IPS-15b (cell line): ENCODE measurements around the gene PSEN2.
"Not testable (repeated sequence)": the region's sequence is repeated elsewhere in the genome, so short reads cannot be mapped to it uniquely, and the experiment has no call there.

Experiments
- H3K27me3 ChIP-seq: one replicate; pipeline ENCODE4 v1.6.1; 2013; ENCODE audit warnings: low read length; ENCODE audit not compliant: control insufficient read depth, insufficient read depth
- H3K36me3 ChIP-seq: one replicate; pipeline ENCODE4 v1.6.1; 2013; ENCODE audit warnings: low read length; ENCODE audit not compliant: control insufficient read depth, insufficient read depth
- H3K4me1 ChIP-seq: one replicate; pipeline ENCODE4 v1.6.1; 2013; ENCODE audit warnings: mild to moderate bottlenecking, low read length; ENCODE audit not compliant: control insufficient read depth, insufficient read depth
- H3K4me3 ChIP-seq: one replicate; pipeline ENCODE4 v1.5.1; 2013; ENCODE audit warnings: low read depth, low read length
- H3K9ac ChIP-seq: one replicate; pipeline ENCODE4 v1.6.1; 2013; ENCODE audit warnings: low read depth, mild to moderate bottlenecking, low read length
- H3K9me3 ChIP-seq: one replicate; pipeline ENCODE4 v1.6.1; 2013; ENCODE audit warnings: mild to moderate bottlenecking, low read length; ENCODE audit not compliant: control insufficient read depth, insufficient read depth

Gene PSEN2

DNA sequence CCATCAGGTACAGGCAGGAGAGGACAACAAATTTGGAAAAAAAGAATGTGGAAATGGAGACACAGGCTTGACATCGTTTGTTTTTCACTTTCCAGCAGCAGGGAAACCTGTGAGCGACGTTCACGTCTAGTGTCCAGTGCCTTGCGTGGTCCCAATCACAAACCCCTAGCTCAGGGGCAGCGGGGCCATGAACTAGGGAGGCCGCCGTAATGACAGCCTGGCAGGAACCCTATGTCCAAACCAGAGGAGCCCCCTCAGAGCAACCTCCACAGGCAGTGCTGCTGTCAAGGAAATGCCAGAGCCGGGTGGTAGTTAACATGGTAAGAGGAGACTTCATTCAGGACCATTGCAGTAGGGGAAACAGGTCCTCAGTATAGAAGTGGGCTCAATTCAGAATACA, 37.8 kb upstream of the PSEN2 start:
- H3K4me1 ChIP-seq, result no peaks in the 10 kb centered on the region

DNA sequence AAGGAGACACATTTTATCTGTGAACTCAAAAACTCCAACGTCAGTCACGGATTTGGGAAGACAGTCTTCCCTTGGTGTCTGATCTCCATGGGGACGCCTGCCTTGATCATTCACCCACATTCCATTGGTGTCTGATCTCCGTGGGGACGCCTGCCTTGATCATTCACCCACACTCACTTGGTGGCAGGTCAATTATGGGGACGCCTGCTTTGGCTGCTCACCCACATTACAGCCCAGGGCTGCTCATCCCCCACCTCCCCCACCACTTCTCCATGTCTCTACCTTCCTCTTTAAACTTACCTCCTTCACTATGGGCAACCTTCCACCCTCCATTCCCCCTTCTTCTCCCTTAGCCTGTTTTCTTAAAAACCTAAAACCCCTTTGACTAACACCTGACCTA, 36.2 kb upstream of the PSEN2 start:
- not testable (repeated sequence) for H3K4me3 ChIP-seq, H3K36me3 ChIP-seq, H3K27me3 ChIP-seq, H3K9me3 ChIP-seq, H3K9ac ChIP-seq, H3K4me1 ChIP-seq

More for the DNA sequence above, 37.8 kb upstream of the PSEN2 start:
- Histone ChIP-seq H3K9ac (no peak overlapping the region), H3K9me3 (no peaks in the 10 kb centered on the region), H3K27me3 (no peaks in the 10 kb centered on the region), H3K36me3 (no peaks in the 10 kb centered on the region), H3K4me3 (no peak overlapping the region)

DNA sequence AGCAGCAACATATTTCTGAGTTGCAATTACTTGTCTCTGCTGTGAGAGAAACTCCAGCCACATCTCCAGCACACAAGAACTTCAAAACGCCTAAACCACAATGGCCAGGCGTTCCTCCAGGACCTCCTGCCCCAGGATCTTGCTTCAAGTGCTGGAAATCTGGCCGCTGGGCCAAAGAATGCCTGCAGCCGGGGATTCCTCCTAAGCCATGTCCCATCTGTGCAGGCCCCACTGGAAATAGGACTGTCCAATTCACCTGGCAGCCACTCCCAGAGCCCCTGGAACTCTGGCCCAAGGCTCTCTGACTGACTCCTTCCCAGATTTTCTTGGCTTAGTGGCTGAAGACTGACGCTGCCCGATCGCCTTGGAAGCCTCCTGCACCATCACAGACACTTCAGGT, 35.0 kb upstream of the PSEN2 start:
- H3K27me3 ChIP-seq, H3K9me3 ChIP-seq, H3K36me3 ChIP-seq, H3K4me1 ChIP-seq, H3K4me3 ChIP-seq, H3K9ac ChIP-seq: not testable (repeated sequence)

DNA sequence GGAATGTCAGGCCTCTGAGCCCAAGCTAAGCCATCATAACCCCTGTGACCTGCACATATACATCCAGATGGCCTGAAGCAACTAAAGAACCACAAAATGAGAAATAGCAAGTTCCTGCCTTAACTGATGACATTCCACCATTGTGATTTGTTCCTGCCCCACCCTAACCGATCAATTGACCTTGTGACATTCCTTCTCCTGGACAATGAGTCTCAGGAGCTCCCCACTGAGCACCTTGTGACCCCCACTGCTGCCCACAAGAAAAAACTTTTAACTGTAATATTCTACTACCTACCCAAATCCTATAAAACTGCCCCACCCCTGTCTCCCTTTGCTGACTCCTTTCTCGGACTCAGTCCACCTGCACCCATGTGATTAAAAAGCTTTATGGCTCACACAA, 32.5 kb upstream of the PSEN2 start:
- not testable (repeated sequence) for H3K36me3 ChIP-seq, H3K9ac ChIP-seq, H3K4me3 ChIP-seq, H3K4me1 ChIP-seq, H3K9me3 ChIP-seq, H3K27me3 ChIP-seq

DNA sequence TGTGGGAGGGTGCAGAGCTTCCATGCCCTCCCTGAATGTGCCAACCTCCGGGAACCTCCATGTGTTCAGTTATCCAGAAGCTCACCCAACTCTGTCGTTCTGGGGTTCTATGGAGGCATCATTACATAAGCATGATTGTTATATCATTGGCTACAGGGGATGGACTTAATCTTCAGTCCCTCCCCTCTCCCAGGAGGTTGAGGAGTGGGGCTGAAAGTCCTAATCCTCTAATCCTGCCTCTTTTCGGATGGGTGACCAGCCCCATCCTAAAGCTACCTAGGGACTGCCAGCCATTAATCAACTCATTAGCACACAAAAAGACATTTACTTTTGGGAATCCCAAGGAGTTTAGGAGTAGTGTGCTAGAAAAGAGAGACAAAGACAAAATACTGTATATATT, 32.0 kb upstream of the PSEN2 start:
- Histone ChIP-seq H3K36me3 (no peaks in the 10 kb centered on the region), H3K9ac (no peak overlapping the region), H3K27me3 (no peaks in the 10 kb centered on the region), H3K4me3 (no peak overlapping the region), H3K9me3 (no peaks in the 10 kb centered on the region), H3K4me1 (peaks cover 3% of the 10 kb centered on the region)

DNA sequence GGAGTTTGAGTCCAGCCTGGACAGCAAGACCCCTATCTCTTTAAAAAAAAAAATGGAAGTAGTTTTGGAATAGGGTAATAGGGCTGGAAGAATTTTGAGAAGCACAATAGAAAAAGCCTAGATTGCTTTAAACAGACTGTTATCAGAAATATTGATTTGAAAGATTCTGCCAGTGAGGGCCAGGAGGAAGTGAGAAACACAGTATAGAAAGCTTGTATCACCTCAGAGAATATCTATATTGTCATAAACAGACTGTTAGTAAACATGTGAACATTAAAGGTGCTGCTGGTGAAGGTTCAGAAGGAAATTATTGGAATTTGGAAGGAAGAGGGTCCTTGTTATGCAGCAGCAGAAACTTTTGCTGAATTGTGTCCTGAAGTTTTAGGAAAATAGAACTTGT, 24.8 kb upstream of the PSEN2 start:
- Histone ChIP-seq H3K27me3 (no peaks in the 10 kb centered on the region), H3K4me3 (no peak overlapping the region), H3K36me3 (no peaks in the 10 kb centered on the region), H3K9ac (no peak overlapping the region), H3K9me3 (no peaks in the 10 kb centered on the region), H3K4me1 (no peaks in the 10 kb centered on the region)

DNA sequence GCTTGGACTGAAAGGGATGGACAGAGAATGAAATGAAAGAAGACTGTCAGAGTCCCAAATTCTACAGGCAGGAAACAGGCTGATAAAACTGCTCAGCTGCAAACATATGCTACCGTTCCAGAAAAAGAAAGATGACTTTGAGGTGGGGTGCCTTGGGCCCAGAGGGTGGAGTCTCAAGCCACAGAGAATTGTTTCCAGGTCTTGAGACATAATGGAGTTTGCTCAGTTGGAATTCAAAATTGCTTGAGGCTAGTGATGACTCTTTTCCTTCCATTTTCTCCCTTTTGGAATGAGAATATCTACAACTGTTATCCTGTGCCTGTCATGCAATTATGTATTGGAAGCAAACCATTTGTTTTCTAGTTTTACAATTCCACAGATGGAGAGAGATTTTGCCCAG, 23.6 kb upstream of the PSEN2 start:
- Histone ChIP-seq H3K4me1 (no peaks in the 10 kb centered on the region), H3K36me3 (no peaks in the 10 kb centered on the region), H3K9ac (no peak overlapping the region), H3K27me3 (no peaks in the 10 kb centered on the region), H3K4me3 (no peak overlapping the region), H3K9me3 (no peaks in the 10 kb centered on the region)

DNA sequence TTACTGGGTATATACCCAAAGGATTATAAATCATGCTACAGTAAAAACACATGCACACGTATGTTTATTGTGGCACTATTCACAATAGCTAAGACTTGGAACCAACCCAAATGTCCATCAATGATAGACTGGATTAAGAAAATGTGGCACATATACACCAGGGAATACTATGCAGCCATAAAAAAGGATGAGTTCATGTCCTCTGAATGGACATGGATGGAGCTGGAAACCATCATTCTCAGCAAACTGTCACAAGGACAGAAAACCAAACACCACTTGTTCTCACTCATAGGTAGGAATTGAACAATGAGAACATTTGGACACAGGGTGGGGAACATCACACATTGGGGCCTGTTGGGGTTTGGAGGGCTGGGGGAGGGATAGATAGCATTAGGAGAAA, 15.9 kb upstream of the PSEN2 start:
- H3K9me3 ChIP-seq, H3K4me3 ChIP-seq, H3K9ac ChIP-seq: not testable (repeated sequence)

DNA sequence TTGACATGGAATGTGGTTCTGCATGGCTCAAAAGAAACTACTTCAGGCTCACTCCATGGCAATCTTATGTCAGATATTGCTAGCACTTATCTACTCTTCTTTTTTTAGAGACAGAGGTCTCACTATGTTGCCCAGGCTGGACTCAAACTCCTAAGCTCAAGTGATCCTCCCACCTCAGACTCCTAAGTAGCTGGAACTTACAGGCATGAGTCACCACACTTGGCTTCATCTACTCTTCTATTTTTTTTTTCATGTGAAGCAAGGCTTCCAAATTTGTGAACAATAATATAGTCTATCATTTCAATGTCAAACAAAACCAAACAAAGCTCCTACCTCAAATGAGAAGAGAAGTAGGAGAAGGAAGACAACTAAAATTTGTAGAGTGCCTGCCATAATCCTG, 7.5 kb upstream of the PSEN2 start:
- H3K36me3 ChIP-seq, result no peaks in the 10 kb centered on the region
- peaks cover 2% of the 10 kb centered on the region for H3K4me1 ChIP-seq
- no peaks in the 10 kb centered on the region for H3K9me3 ChIP-seq
- H3K27me3 ChIP-seq, result no peaks in the 10 kb centered on the region
- H3K9ac ChIP-seq, result no peak overlapping the region
- no peak overlapping the region for H3K4me3 ChIP-seq

More for the DNA sequence above, 15.9 kb upstream of the PSEN2 start:
- not testable (repeated sequence) for H3K36me3 ChIP-seq, H3K27me3 ChIP-seq, H3K4me1 ChIP-seq

DNA sequence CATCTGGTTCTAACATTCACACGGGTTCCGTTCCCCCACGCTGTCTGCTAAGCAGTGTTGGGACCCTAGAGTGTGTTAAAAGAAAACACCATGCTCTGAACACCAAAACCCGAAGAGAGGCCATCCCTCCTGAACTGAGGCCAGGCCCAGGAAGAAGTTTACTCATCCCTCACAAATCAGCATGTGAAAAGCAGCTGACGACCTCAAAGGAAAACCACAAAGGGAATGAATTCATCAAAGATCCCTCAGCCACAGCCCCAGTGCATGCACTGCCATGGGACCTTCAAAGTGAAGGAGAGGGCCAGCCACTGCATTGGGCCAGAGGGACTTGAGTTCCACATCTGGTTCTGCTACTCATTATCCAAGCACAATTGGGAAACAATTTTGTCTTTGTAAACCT, 7.0 kb upstream of the PSEN2 start:
- H3K27me3 ChIP-seq, result no peaks in the 10 kb centered on the region
- peaks cover 2% of the 10 kb centered on the region for H3K4me1 ChIP-seq
- no peak overlapping the region for H3K9ac ChIP-seq
- H3K4me3 ChIP-seq, result no peak overlapping the region
- no peaks in the 10 kb centered on the region for H3K36me3 ChIP-seq
- no peaks in the 10 kb centered on the region for H3K9me3 ChIP-seq

DNA sequence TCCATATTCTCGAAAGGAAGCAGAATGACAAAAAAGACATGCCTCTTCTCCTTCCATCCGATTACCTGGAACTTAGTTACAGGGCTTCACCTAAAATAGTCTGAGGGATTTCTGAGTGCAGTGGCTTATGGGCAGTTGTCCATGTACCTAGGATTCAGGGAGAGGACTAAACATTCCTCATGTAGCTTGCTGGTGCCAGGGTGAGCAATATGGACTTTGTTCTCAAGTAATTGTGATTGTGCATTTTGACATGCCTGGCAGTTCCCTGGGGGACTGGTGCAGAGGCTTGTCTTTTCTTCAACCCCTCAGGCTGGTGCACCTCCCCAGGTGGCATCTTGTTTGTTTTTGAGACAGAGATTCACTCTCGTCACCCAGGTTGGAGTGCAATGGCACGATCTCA, 6.1 kb upstream of the PSEN2 start:
- H3K4me1 ChIP-seq, result peaks cover 2% of the 10 kb centered on the region
- H3K4me3 ChIP-seq, result no peak overlapping the region
- H3K27me3 ChIP-seq, result no peaks in the 10 kb centered on the region
- no peaks in the 10 kb centered on the region for H3K36me3 ChIP-seq
- H3K9me3 ChIP-seq, result no peaks in the 10 kb centered on the region
- no peak overlapping the region for H3K9ac ChIP-seq

DNA sequence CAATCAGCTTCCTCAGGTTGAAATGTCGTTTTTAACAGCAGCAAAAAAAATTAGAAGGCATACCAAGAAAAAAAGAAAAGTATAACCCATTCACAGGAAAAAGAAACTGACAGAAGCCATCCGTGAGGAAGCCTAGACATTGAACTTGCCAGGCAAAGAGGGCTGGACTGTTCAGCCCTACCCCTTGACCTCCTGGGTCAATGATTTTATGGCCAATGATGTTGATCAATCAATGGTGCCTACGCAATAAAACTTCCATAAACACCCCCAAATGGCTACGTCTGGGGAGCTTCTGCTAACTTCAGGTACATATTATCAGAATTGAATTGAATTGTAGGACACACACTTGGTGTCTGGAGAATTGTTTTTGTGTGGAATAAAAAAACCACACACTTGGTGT, 4.8 kb upstream of the PSEN2 start:
- H3K9me3 ChIP-seq, result no peaks in the 10 kb centered on the region
- no peak overlapping the region for H3K9ac ChIP-seq
- H3K27me3 ChIP-seq, result no peaks in the 10 kb centered on the region
- no peak overlapping the region for H3K4me3 ChIP-seq
- no peaks in the 10 kb centered on the region for H3K36me3 ChIP-seq
- peaks cover 2% of the 10 kb centered on the region for H3K4me1 ChIP-seq

DNA sequence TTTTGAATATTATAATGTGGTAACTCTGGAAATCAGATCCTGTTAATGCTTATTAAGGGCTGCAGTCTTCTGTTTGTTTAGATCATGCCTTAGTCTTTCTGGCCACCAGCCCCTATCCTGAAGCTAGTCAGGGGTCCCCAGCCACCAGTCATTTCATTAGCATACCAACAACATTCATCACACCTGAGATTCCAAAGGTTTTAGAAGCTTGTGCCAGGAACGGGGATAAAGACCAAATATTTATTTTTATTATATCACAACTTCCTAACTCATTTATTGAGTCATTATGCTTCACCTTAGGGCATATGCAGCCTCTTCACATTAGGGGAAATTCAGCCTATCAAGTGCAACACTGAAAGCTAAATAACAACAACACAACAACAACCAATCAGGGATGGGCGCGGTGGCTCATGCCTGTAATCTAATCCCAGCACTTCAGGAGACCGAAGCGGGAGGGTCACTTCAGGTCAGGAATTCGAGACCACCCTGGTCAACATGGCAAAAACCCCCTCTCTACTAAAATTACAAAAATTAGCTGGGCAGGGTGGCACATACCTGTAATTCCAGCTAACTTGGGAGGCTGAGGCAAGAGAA, 2.9 kb upstream of the PSEN2 start:
- no peak overlapping the region for H3K4me3 ChIP-seq
- peaks cover 2% of the 10 kb centered on the region for H3K4me1 ChIP-seq
- no peaks in the 10 kb centered on the region for H3K9me3 ChIP-seq
- H3K27me3 ChIP-seq, result peaks cover 5% of the 10 kb centered on the region
- no peak overlapping the region for H3K9ac ChIP-seq
- H3K36me3 ChIP-seq, result no peaks in the 10 kb centered on the region
